NCI-H2107 (cell line): ENCODE results near the gene TNFAIP8.

Experiments used
- DNase-seq: peaks from one replicate; lab custom pipeline; 2025; lab: John Stamatoyannopoulos, UW

Gene TNFAIP8

GRCh38 chr5:119355685-119356611 is at the start of gene TNFAIP8:
TSS of gene TNFAIP8 (plus strand) at chr5:119356019. CDS start at chr5:119356091, 72 bp downstream.
- DNase-seq, result no peak

- no peak for DNase-seq
Observed at GRCh38 chr5:119307170-119307569, 48.6 kb upstream of the TNFAIP8 start.

GRCh38 chr5:119309326-119309725 is 46.5 kb upstream of the TNFAIP8 start:
- DNase-seq, result no peak

GRCh38 chr5:119311688-119312087 is 44.1 kb upstream of the TNFAIP8 start:
- no peak for DNase-seq

- DNase-seq, result no peak
Observed at GRCh38 chr5:119312403-119312802, 43.4 kb upstream of the TNFAIP8 start.

- DNase-seq, result no peak
Observed at GRCh38 chr5:119313197-119313596, 42.6 kb upstream of the TNFAIP8 start.

GRCh38 chr5:119313658-119314605 is 41.9 kb upstream of the TNFAIP8 start:
- DNase-seq, result no peak

GRCh38 chr5:119315516-119315949 is 40.3 kb upstream of the TNFAIP8 start:
- DNase-seq, result no peak

- DNase-seq, result no peak
Observed at GRCh38 chr5:119316086-119316485, 39.7 kb upstream of the TNFAIP8 start.

GRCh38 chr5:119316906-119317305 is 38.9 kb upstream of the TNFAIP8 start:
- no peak for DNase-seq

GRCh38 chr5:119318256-119318894 is 37.4 kb upstream of the TNFAIP8 start:
- no peak for DNase-seq

- DNase-seq, result no peak
Observed at GRCh38 chr5:119319401-119319800, 36.4 kb upstream of the TNFAIP8 start.

GRCh38 chr5:119319890-119320289 is 35.9 kb upstream of the TNFAIP8 start:
- no peak for DNase-seq

- no peak for DNase-seq
Observed at GRCh38 chr5:119321569-119322311, 34.1 kb upstream of the TNFAIP8 start.

GRCh38 chr5:119322312-119322947 is 33.4 kb upstream of the TNFAIP8 start:
- no peak for DNase-seq

GRCh38 chr5:119322948-119323537 is 32.8 kb upstream of the TNFAIP8 start:
- DNase-seq, result no peak

- DNase-seq, result no peak
Observed at GRCh38 chr5:119323601-119324000, 32.2 kb upstream of the TNFAIP8 start.

GRCh38 chr5:119324842-119325241 is 31.0 kb upstream of the TNFAIP8 start:
- DNase-seq, result no peak

- DNase-seq, result no peak
Observed at GRCh38 chr5:119327018-119327417, 28.8 kb upstream of the TNFAIP8 start.
